GM21786 (cell line): Measurements from ENCODE around the gene CORO1C.
"Not testable (repeated sequence)": the region's sequence is repeated elsewhere in the genome, so short reads cannot be mapped to it uniquely, and the experiment has no call there.

ENCODE experiments used
- ATAC-seq: cut with Tn5 transposase; IDR thresholded peaks from one replicate; pipeline ENCODE4 v1.9.1; 2021; ENCODE audit not compliant: unreplicated experiment

CORO1C gene

GRCh38 chr12:108638141-108638827 lies 93.0 kb downstream of the CORO1C start:
- ATAC-seq: no peak

DNA sequence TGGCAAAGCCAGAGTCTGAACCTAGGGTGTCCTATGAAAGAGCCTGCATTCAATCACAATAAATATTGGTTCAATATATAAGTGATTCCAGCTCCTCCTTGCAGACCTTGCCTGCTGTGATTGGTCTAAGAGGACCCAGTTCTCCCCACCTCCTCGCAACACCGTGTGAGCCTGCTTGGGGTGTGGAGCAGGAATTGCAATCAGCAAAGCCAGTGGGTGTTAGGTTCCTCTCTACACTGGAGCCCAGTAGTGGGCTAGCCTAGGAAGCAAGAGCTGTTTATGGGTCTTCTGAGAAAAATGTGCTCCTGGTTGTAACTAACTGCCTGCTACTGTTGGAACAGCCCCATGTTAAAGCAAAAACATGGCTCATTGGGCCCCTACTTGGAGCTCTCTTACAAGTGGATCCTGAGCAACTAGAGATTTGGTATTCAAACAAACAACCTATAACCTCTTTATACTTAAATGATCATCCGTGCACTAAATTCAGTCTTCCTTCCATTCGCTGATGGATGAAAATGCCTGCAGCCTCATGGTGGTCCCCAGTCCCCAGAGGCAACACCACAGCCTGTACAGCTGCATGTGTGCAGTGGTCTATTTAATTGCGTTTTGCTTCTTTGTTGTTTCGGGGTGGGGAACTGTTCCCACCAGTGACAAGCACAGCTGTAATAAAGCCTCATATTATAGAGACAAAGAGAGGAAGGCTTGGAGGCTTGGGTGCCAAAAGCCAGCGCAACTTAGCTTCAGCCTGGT lies 93.9 kb downstream of the CORO1C start:
- no peak for ATAC-seq

GRCh38 chr12:108635997-108636808 lies 95.1 kb downstream of the CORO1C start:
- ATAC-seq: no peak

- ATAC-seq: peak; percentile 43
These were observed 95.9 kb downstream of the CORO1C start for GRCh38 chr12:108635201-108635996.

DNA sequence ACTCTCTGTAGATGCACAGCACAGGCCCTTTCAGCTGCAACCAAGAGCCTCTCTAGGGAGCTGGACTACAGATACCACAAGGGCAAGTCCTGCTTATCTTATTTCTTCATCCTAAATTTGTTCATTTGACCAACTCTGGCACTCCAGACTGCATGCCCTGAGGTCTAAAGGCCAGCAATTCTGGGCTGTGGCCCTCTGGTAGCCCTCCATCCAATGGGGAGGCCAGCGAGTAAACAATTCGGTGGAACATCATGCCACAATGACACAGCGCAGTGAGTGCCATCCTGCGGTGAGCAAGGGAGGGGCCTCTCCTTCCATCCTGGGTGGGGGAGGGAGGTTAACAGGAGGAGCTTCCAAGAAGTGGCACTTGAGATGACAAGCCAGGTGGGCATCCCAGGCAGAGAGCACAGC lies 97.0 kb downstream of the CORO1C start:
- ATAC-seq: no peak

- peak; percentile 60 for ATAC-seq
These were observed 97.6 kb downstream of the CORO1C start, which contains the start of gene SELPLG for GRCh38 chr12:108633534-108634248. Gene SELPLG (minus strand): TSS chr12:108633894. CDS start chr12:108624307, 9,587 bp downstream.

DNA sequence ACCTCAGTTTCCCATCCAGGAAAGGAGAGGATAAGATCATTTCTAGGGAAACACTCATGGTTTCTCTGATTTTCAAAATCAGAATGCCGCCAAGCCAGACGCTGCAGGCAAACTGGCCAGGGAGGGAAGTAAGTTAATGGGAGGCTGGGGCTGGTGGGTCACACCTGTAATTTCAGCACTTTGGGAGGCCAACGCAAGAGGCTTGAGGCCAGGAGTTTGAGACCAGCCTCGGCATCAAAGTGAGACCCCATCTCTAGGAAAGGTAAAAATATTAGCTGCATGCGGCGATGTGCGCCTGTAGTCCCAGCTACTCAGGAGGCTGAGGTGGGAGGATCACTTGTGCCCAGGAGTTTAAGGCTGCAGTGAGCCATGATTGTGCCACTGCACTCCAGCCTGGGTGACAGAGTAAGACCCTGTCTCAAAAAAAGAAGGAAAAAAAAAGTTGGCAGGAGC lies 98.2 kb downstream of the CORO1C start:
- ATAC-seq: no peak

DNA sequence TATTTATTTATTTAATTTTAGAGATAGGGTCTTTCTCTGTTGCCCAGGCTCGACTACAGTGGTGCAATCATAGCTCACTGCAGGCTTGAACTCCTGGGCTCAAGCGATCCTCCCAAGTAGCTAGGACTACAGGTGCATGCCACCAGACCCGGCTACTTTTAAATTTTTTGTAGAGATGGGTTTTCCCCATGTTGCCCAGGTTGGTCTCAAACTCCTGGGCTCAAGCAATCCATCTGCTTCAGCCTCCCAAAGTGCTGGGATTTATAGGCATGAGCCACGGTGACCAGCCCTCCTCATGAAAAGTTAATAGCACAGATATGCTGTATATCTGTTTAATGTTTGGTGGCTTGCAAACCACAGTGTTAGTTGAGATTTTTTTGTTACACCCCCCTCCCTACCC lies 100.1 kb downstream of the CORO1C start:
- not testable (repeated sequence) for ATAC-seq

DNA sequence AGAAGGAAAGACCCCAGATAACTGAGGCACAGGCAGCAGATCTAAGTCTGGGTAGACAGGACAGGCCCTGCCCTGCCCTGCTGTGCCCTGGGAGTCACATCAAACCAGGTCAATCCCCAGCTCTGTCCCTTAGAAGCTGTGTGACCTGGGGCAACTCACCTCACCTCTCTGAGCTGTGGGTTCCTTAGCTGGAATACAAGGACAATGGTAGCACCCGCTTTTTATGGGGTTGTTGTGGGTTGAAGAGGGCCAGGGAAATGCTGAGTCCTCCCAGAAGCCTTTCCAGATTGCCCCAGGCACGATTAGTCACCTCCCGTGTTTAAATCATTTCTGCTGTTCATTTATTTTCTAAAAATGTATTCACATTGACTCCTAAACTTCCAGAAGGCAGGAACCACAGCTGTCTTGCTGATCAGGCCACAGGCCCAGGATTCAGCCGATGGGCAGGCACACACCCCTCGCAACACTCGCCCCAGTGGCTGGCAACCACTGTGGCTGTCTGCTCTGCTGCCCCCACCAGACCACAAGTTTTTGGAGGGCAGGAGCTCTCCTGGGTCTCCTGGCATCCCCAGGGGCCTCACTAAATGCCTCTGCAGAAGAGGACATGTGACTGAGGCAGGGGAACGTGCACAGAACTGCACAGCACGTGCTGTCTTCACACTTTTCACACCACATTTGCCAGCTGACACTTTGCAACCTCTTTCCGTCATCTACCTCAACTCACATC lies 100.7 kb downstream of the CORO1C start:
- no peak for ATAC-seq

DNA sequence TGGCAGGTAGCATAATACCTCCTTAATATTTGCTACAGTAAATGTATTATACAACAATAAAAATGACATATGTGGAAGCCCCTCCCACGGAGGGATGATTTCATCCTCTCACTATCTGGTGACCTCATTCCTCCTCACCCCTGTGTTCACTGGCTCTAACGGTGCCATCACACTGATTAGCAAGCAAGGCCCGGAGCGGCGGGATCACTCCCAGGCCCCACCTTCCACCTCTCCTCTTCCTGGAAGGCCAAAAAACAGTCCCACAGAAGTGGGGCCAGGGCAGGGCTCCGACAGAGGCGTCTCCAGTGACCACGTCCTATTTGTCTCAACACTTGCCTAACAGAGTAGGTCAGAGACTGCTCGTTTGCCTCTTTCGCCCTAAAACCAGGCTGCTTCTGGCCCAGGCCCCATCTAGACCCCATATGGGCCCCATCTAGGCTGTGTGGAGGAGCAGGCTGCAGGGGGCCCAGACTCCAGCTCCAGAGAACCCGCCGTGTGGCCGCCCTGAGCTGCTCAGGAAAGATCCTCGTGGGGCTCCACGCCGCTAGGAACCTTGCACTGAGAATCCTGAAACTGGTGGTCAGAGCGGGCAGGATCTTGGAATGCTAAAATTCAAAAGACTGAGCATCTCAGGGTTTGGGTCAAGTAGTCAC lies 101.4 kb downstream of the CORO1C start:
- ATAC-seq: no peak

- no peak for ATAC-seq
These were observed 102.2 kb downstream of the CORO1C start for GRCh38 chr12:108629151-108629550.

DNA sequence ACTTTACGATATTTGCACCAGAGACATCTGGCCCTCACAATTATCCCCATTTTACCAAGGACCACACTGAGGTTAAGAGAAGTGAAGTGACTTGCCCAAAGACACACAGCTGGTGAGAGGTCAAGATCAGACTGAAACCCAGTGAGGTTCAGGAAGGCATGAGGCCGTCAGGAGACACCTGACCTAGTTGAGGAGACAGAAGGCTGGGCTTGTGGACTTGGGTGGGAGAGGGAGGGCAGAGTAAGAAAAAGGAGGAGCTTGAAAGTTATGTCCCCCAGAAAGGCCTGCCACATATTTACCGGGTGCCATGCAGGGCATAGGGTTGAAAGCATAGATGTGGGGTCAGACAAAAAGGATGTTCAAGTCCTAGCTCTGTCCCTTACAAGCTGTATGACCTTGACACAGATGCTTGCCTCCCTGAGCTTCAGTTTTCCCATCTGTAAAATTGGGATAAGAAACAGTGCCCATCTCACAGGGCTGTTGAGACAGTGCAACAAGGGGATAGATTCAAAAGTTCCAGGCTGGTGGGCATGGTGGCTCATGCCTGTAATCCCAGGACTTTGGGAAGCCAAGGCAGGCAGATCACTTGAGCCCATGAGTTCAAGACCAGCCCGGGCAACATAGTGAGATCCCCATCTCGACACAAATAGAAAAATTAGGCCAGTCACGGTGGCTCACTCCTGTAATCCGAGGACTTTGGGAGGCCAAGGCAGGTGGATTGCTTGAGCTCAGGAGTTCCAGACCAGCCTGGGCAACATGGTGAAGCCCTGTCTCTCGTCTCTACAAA lies 104.0 kb downstream of the CORO1C start:
- ATAC-seq: no peak

- no peak for ATAC-seq
These were observed 106.1 kb downstream of the CORO1C start for GRCh38 chr12:108625228-108625627.

DNA sequence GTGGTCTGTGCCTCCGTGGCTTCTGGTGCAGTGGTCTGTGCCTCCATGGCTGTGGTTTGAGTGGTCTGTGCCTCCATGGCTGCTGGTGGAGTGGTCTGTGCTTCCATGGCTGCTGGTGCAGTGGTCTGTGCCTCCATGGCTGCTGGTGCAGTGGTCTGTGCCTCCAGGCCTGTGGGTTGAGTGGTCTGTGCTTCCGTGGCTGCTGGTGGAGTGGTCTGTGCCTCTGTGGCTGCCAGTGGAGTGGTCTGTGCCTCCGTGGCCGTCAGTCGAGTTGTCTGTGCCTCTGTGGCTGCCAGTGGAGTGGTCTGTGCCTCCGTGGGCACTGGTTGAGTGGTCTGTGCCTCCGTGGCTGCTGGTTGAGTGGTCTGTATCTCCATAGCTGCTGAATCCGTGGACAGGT lies 107.7 kb downstream of the CORO1C start:
- ATAC-seq: no peak

DNA sequence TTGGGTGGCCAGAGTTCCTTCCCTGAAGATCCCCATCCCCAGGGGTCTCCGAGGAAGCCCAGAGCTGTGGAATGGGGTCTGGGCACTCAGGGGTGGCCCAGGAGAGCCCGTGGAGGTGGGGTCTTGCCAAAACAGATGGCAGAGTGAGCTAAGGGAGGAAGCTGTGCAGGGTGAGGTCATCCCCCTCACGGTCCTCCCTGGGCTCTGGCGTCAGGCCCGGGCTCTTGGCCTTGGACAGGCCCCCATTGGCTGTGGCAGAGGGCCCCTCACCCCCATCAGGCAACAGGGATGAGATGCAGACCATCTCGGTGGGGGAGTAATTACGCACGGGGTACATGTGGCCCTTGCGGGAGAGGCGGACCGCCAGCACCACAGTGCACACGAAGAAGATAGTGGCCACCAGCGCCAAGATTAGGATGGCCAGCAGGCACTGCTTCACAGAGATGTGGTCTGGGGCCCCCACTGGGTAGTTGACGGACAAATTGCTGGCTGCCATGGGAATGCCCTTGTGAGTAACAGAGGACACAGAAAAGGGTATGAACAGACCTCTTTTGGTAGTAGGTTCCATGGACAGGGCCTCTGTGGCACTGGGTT lies 108.3 kb downstream of the CORO1C start:
- ATAC-seq: no peak

GRCh38 chr12:108622421-108622820 lies 108.9 kb downstream of the CORO1C start:
- ATAC-seq: no peak

GRCh38 chr12:108621161-108621560 lies 110.2 kb downstream of the CORO1C start:
- ATAC-seq: no peak
